ENCODE results near the gene PAQR7. TPM values are rescaled to one million over a fixed set of nuclear protein-coding genes. Genes with fewer than 3 reads are reported as not detected.

The PAQR7 gene
- total RNA-seq, 2 donors from 2014 or later: 4.7 to 9.8 TPM

- Mint-ChIP-seq H3K36me3 (peaks cover 21 to 27% of the 10 kb centered on the region in 2 donors), H3K27ac (peak overlapping the region; percentile 90 to 98), H3K9me3 (no peaks in the 10 kb centered on the region)
- DNase-seq (ENCODE audit: low spot score in 2 of 2): no peak
- ATAC-seq: no peak
Measured at GRCh38 chr1:25818569-25818968, 56.9 kb downstream of the PAQR7 start.

- Mint-ChIP-seq H3K36me3 (peaks cover 21 to 27% of the 10 kb centered on the region in 2 donors), H3K9me3 (no peaks in the 10 kb centered on the region), H3K27ac (peak overlapping the region; percentile 70 to 90)
- DNase-seq (ENCODE audit: low spot score in 2 of 2) (no peak), ATAC-seq (no peak)
Measured at GRCh38 chr1:25817840-25818501, 57.5 kb downstream of the PAQR7 start.

- DNase-seq (ENCODE audit: low spot score in 2 of 2) (no peak), ATAC-seq (no peak)
- Mint-ChIP-seq H3K27ac (peak overlapping the region in 1 of 2 donors; percentile 22), H3K9me3 (no peaks in the 10 kb centered on the region), H3K36me3 (peaks cover 14 to 16% of the 10 kb centered on the region in 2 donors)
Measured at GRCh38 chr1:25816112-25816718, 59.3 kb downstream of the PAQR7 start.

GRCh38 chr1:25815208-25816111 lies 60.0 kb downstream of the PAQR7 start:
- DNase-seq (ENCODE audit: low spot score in 2 of 2): no peak
- peak overlapping the region in 1 of 2 donors; percentile 53 for H3K27ac Mint-ChIP-seq
- no peak for ATAC-seq
- H3K36me3 Mint-ChIP-seq: peaks cover 6 to 8% of the 10 kb centered on the region in 2 donors
- H3K9me3 Mint-ChIP-seq: no peaks in the 10 kb centered on the region

GRCh38 chr1:25814549-25815087 lies 60.9 kb downstream of the PAQR7 start:
- DNase-seq (ENCODE audit: low spot score in 2 of 2): no peak
- no peaks in the 10 kb centered on the region for H3K9me3 Mint-ChIP-seq
- no peak for ATAC-seq
- H3K27ac Mint-ChIP-seq: peak overlapping the region in 1 of 2 donors; percentile 53
- H3K36me3 Mint-ChIP-seq: peaks cover 5 to 8% of the 10 kb centered on the region in 2 donors

GRCh38 chr1:25813734-25814471 lies 61.6 kb downstream of the PAQR7 start:
- H3K36me3 Mint-ChIP-seq: peaks cover under 1% of the 10 kb centered on the region in 2 donors
- peak overlapping the region in 1 of 2 donors; percentile 53 for H3K27ac Mint-ChIP-seq
- ATAC-seq: peak in 1 of 2 donors; percentile 25
- H3K9me3 Mint-ChIP-seq: no peaks in the 10 kb centered on the region
- DNase-seq (ENCODE audit: low spot score in 2 of 2): peak in 1 of 2 donors; percentile 54

- Mint-ChIP-seq H3K27ac (no peak overlapping the region), H3K36me3 (no peaks in the 10 kb centered on the region), H3K9me3 (no peaks in the 10 kb centered on the region)
- DNase-seq (ENCODE audit: low spot score in 2 of 2) (no peak), ATAC-seq (no peak)
Measured at GRCh38 chr1:25813071-25813733, 62.3 kb downstream of the PAQR7 start.

Other genes with a start within 250 kb of the PAQR7 start
- 10 to 100 TPM; 13.5 to 34.9 TPM for gene SELENON, start 75.5 kb downstream of the PAQR7 start, total RNA-seq
- gene MTFR1L, start 55.8 kb downstream of the PAQR7 start, total RNA-seq: 10 to 100 TPM; 42.6 to 43.9 TPM
- gene AUNIP, start 16.3 kb downstream of the PAQR7 start, total RNA-seq: 10 to 100 TPM in 1 of 2 donors, 1 to 10 TPM in 1; 8.6 to 10.6 TPM
- 100 to 1,000 TPM; 495 to 786 TPM for gene STMN1, start 30.7 kb upstream of the PAQR7 start, total RNA-seq
- gene PAFAH2, start 122.4 kb upstream of the PAQR7 start, total RNA-seq: 1 to 10 TPM; 8.7 to 9.5 TPM
- not detected for gene EXTL1, start 146.1 kb upstream of the PAQR7 start, total RNA-seq
- gene SLC30A2, start 170.4 kb upstream of the PAQR7 start, total RNA-seq: not detected
- gene TRIM63, start 191.9 kb upstream of the PAQR7 start, total RNA-seq: under 1 TPM in 1 of 2 donors, not detected in 1; 0.31 TPM
- gene PDIK1L, start 236.1 kb upstream of the PAQR7 start, total RNA-seq: 10 to 100 TPM; 12.9 to 22.6 TPM